ENCODE measurements around the gene ACOX3. TPM values are rescaled to one million over a fixed set of nuclear protein-coding genes. Genes with fewer than 3 reads are reported as not detected.

Gene ACOX3
- total RNA-seq, 1 donor from 2014 or later = 23.8 TPM

GRCh38 chr4:8371596-8371995, 68.9 kb downstream of the ACOX3 start:
- Mint-ChIP-seq H3K36me3 (ENCODE audit: unreplicated experiment) (no peaks in the 10 kb centered on the region), H3K27me3 (ENCODE audit: unreplicated experiment) (peaks cover 6% of the 10 kb centered on the region), H3K4me1 (ENCODE audit: low read depth, unreplicated experiment) (no peaks in the 10 kb centered on the region), H3K4me3 (ENCODE audit: unreplicated experiment) (no peak overlapping the region), H3K27ac (ENCODE audit: unreplicated experiment) (no peak overlapping the region), H3K9me3 (ENCODE audit: unreplicated experiment) (peaks cover 3% of the 10 kb centered on the region)
- DNase-seq = no peak
- no peak for TF ChIP-seq CTCF (IDR thresholded peaks at IDR 0.05; ENCODE audit: partially characterized antibody, unreplicated experiment)

- no peak for TF ChIP-seq CTCF (IDR thresholded peaks at IDR 0.05; ENCODE audit: partially characterized antibody, unreplicated experiment)
- no peak overlapping the region for H3K27ac Mint-ChIP-seq (ENCODE audit: unreplicated experiment)
- peaks cover 6% of the 10 kb centered on the region for H3K27me3 Mint-ChIP-seq (ENCODE audit: unreplicated experiment)
- no peak for DNase-seq
- peaks cover 3% of the 10 kb centered on the region for H3K9me3 Mint-ChIP-seq (ENCODE audit: unreplicated experiment)
- H3K36me3 Mint-ChIP-seq (ENCODE audit: unreplicated experiment) = peaks cover 5% of the 10 kb centered on the region
- no peak overlapping the region for H3K4me3 Mint-ChIP-seq (ENCODE audit: unreplicated experiment)
- H3K4me1 Mint-ChIP-seq (ENCODE audit: low read depth, unreplicated experiment) = no peaks in the 10 kb centered on the region
Observed at GRCh38 chr4:8370835-8371595, 69.5 kb downstream of the ACOX3 start.

- Mint-ChIP-seq H3K36me3 (ENCODE audit: unreplicated experiment) (peaks cover 5% of the 10 kb centered on the region), H3K4me1 (ENCODE audit: low read depth, unreplicated experiment) (no peaks in the 10 kb centered on the region), H3K27me3 (ENCODE audit: unreplicated experiment) (peaks cover 6% of the 10 kb centered on the region), H3K27ac (ENCODE audit: unreplicated experiment) (no peak overlapping the region), H3K9me3 (ENCODE audit: unreplicated experiment) (peaks cover 3% of the 10 kb centered on the region), H3K4me3 (ENCODE audit: unreplicated experiment) (no peak overlapping the region)
- no peak for TF ChIP-seq CTCF (IDR thresholded peaks at IDR 0.05; ENCODE audit: partially characterized antibody, unreplicated experiment)
- no peak for DNase-seq
Observed at GRCh38 chr4:8370106-8370787, 70.3 kb downstream of the ACOX3 start.

- H3K27me3 Mint-ChIP-seq (ENCODE audit: unreplicated experiment) = peaks cover 6% of the 10 kb centered on the region
- no peak overlapping the region for H3K27ac Mint-ChIP-seq (ENCODE audit: unreplicated experiment)
- H3K36me3 Mint-ChIP-seq (ENCODE audit: unreplicated experiment) = peaks cover 5% of the 10 kb centered on the region
- no peak for TF ChIP-seq CTCF (IDR thresholded peaks at IDR 0.05; ENCODE audit: partially characterized antibody, unreplicated experiment)
- no peak overlapping the region for H3K4me3 Mint-ChIP-seq (ENCODE audit: unreplicated experiment)
- no peak for DNase-seq
- peaks cover 3% of the 10 kb centered on the region for H3K9me3 Mint-ChIP-seq (ENCODE audit: unreplicated experiment)
- H3K4me1 Mint-ChIP-seq (ENCODE audit: low read depth, unreplicated experiment) = no peaks in the 10 kb centered on the region
Observed at GRCh38 chr4:8369426-8370105, 71.0 kb downstream of the ACOX3 start.

All from glutamatergic neuron (in vitro differentiated cells).